Sigmoid colon (tissue), 4 donors: ENCODE data around the gene BCR.

Source experiments
- CTCF ChIP-seq, 4 experiments: fragments of 450-650 bp in 3 of 4; fragments of 200-600 bp in 1 of 4; IDR thresholded peaks; one replicate each; pipeline ENCODE4 v1.5.1; 2016 to 2019; ENCODE audit warnings: antibody characterized with exemption in 4 of 4, mild to moderate bottlenecking in 3 of 4, moderate library complexity in 2 of 4
- POLR2AphosphoS5 ChIP-seq, 4 donors: sonication (generic); formaldehyde crosslinking; IDR thresholded peaks; one replicate each; pipeline ENCODE4 v1.6.1; 2017; ENCODE audit warnings: antibody characterized with exemption in 4 of 4

DNA sequence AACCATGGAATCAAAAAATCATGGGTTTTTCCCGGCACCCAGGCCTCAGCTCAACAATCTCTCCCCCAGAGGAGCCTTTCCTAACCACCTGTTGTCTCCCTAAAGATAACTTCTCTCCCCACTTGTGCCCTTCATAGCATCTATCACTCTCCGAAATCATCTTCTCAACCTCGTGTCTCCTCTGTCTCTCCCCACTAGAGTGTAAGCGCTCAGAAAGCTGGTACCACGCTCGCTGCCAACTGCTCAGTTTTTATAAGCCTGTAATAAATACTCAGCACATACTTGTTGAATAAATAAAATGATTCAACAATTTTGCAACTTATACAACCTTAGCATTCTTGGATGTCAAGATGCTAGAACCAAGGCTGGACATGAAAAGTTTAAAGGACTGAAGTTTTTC lies 185.2 kb downstream of the BCR start:
- TF ChIP-seq CTCF (IDR thresholded peaks at IDR 0.05) = no peak
- peak in 1 of 4 donors; percentile 22 for TF ChIP-seq POLR2AphosphoS5 (IDR thresholded peaks at IDR 0.05)
